HEK293 (cell line): ENCODE data around the gene ATP8A2.

Experiments
- CTCF ChIA-PET: fragments of 350-600 bp; formaldehyde crosslinking; extraction: SDS; loops from one replicate; lab custom pipeline; 2021; ENCODE audit warnings: antibody characterized with exemption; lab: Yijun Ruan, JAX
- POLR2A ChIA-PET: fragments of 300-600 bp; formaldehyde crosslinking; extraction: SDS; loops from one replicate; lab custom pipeline; 2020; ENCODE audit warnings: antibody characterized with exemption, inconsistent platforms; lab: Yijun Ruan, JAX
- H3K27ac ChIP-seq: fragments of 200-500 bp; sonication (Bioruptor generic); 2 replicates; pipeline ENCODE4 v1.5.1; 2014; ENCODE audit warnings: low read depth, low read length, control low read depth, inconsistent platforms; ENCODE audit errors: extremely low read depth
- H3K36me3 ChIP-seq, 2 experiments: fragments of 200-500 bp in 1 of 2; sonication (Bioruptor generic) in 1 of 2; 1 replicate in 1 of 2; 2 replicates in 1 of 2; pipeline ENCODE4 v1.5.1; 2014 to 2017; ENCODE audit warnings: inconsistent platforms in 2 of 2, low read length in 2 of 2; ENCODE audit not compliant: control insufficient read depth in 2 of 2, insufficient read depth in 1 of 2
- H3K4me1 ChIP-seq: fragments of 200-500 bp; sonication (Bioruptor generic); 2 replicates; pipeline ENCODE4 v1.5.1; 2014; ENCODE audit warnings: mild to moderate bottlenecking, low read length, inconsistent platforms; ENCODE audit not compliant: control insufficient read depth, insufficient read depth
- H3K4me3 ChIP-seq: 2 replicates; pipeline ENCODE4 v1.5.1; 2011; ENCODE audit warnings: low read depth, mild to moderate bottlenecking, control low read depth, low read length, moderate library complexity
- H3K9me3 ChIP-seq: fragments of 200-500 bp; sonication (Bioruptor generic); 2 replicates; pipeline ENCODE4 v1.5.1; 2014; ENCODE audit warnings: low read depth, low read length, inconsistent platforms; ENCODE audit not compliant: control insufficient read depth, insufficient read depth
- BCL11A ChIP-seq: fragments of 450-650 bp; formaldehyde crosslinking; IDR thresholded peaks from 2 replicates; pipeline ENCODE4 v1.5.1; 2016; ENCODE audit warnings: low read depth, missing biosample characterization, missing genetic modification characterization
- PRDM2 ChIP-seq: fragments of 450-650 bp; formaldehyde crosslinking; IDR thresholded peaks from 2 replicates; pipeline ENCODE4 v1.5.1; 2016; ENCODE audit warnings: missing biosample characterization, missing genetic modification characterization, borderline replicate concordance
- ZIC2 ChIP-seq: fragments of 450-650 bp; formaldehyde crosslinking; IDR thresholded peaks from 2 replicates; pipeline ENCODE4 v1.5.1; 2016; ENCODE audit warnings: missing biosample characterization, missing genetic modification characterization
- ZNF302 ChIP-seq: fragments of 450-650 bp; formaldehyde crosslinking; IDR thresholded peaks from 2 replicates; pipeline ENCODE4 v1.5.1; 2016; ENCODE audit warnings: missing biosample characterization, missing genetic modification characterization, low read depth
- ZNF521 ChIP-seq: fragments of 450-650 bp; formaldehyde crosslinking; IDR thresholded peaks from 2 replicates; pipeline ENCODE4 v1.5.1; 2017; ENCODE audit warnings: missing biosample characterization, mild to moderate bottlenecking, missing genetic modification characterization
- ZNF530 ChIP-seq: fragments of 450-650 bp; formaldehyde crosslinking; IDR thresholded peaks from 2 replicates; pipeline ENCODE4 v1.5.1; 2016; ENCODE audit warnings: low read depth, missing biosample characterization, missing genetic modification characterization
- ZNF580 ChIP-seq: fragments of 450-650 bp; formaldehyde crosslinking; IDR thresholded peaks from 2 replicates; pipeline ENCODE4 v1.5.1; 2016; ENCODE audit warnings: missing biosample characterization, missing genetic modification characterization
- ZNF623 ChIP-seq: fragments of 450-650 bp; formaldehyde crosslinking; IDR thresholded peaks from 2 replicates; pipeline ENCODE4 v1.5.1; 2016; ENCODE audit warnings: missing biosample characterization, missing genetic modification characterization
- TF ChIP-seq, protein P1 (sequence below): fragments of 450-650 bp; formaldehyde crosslinking; IDR thresholded peaks from 2 replicates; pipeline ENCODE4 v1.5.1; 2016; ENCODE audit warnings: missing biosample characterization, missing genetic modification characterization
- TF ChIP-seq, protein P2 (sequence below): fragments of 450-650 bp; formaldehyde crosslinking; IDR thresholded peaks from 2 replicates; pipeline ENCODE4 v1.5.1; 2016; ENCODE audit warnings: missing biosample characterization, missing genetic modification characterization, low read depth
- TF ChIP-seq, protein P3 (sequence below): fragments of 450-650 bp; formaldehyde crosslinking; IDR thresholded peaks from 2 replicates; pipeline ENCODE4 v1.5.1; 2016; ENCODE audit warnings: missing biosample characterization, missing genetic modification characterization

ATP8A2 gene

GRCh38 chr13:25578526-25578925 lies 206.8 kb downstream of the ATP8A2 start (continued):
- TF ChIP-seq PRDM2 (tag by site-specific recombination), result no peak
- no peak for TF ChIP-seq ZNF530 (tag by site-specific recombination)

GRCh38 chr13:25579221-25579620 lies 207.4 kb downstream of the ATP8A2 start:
- ChIA-PET CTCF (no interaction called here), POLR2A (no interaction called here)
- no peak overlapping the region for H3K27ac ChIP-seq
- no peaks in the 10 kb centered on the region for H3K9me3 ChIP-seq
- TF ChIP-seq ZNF580 (tag by site-specific recombination) (no peak), ZNF521 (tag by site-specific recombination) (no peak)
- no peak overlapping the region for H3K4me3 ChIP-seq
- no peaks in the 10 kb centered on the region for H3K4me1 ChIP-seq
- H3K36me3 ChIP-seq, result no peaks in the 10 kb centered on the region

GRCh38 chr13:25581351-25581750 lies 209.6 kb downstream of the ATP8A2 start:
- Histone ChIP-seq H3K27ac (no peak overlapping the region), H3K36me3 (no peaks in the 10 kb centered on the region), H3K4me1 (peaks cover 4% of the 10 kb centered on the region; the same call in 1 of the 2 replicates), H3K4me3 (no peak overlapping the region), H3K9me3 (no peaks in the 10 kb centered on the region)
- CTCF ChIA-PET, result no interaction called here
- POLR2A ChIA-PET, result no interaction called here
- TF ChIP-seq, protein P1, sequence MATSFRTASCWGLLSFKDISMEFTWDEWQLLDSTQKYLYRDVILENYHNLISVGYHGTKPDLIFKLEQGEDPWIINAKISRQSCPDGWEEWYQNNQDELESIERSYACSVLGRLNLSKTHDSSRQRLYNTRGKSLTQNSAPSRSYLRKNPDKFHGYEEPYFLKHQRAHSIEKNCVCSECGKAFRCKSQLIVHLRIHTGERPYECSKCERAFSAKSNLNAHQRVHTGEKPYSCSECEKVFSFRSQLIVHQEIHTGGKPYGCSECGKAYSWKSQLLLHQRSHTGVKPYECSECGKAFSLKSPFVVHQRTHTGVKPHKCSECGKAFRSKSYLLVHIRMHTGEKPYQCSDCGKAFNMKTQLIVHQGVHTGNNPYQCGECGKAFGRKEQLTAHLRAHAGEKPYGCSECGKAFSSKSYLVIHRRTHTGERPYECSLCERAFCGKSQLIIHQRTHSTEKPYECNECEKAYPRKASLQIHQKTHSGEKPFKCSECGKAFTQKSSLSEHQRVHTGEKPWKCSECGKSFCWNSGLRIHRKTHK (tag by site-specific recombination), result no peak
- TF ChIP-seq, protein P2, sequence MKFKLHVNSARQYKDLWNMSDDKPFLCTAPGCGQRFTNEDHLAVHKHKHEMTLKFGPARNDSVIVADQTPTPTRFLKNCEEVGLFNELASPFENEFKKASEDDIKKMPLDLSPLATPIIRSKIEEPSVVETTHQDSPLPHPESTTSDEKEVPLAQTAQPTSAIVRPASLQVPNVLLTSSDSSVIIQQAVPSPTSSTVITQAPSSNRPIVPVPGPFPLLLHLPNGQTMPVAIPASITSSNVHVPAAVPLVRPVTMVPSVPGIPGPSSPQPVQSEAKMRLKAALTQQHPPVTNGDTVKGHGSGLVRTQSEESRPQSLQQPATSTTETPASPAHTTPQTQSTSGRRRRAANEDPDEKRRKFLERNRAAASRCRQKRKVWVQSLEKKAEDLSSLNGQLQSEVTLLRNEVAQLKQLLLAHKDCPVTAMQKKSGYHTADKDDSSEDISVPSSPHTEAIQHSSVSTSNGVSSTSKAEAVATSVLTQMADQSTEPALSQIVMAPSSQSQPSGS (tag by site-specific recombination), result no peak
- TF ChIP-seq BCL11A (tag by site-specific recombination), result no peak
- TF ChIP-seq, protein P3, sequence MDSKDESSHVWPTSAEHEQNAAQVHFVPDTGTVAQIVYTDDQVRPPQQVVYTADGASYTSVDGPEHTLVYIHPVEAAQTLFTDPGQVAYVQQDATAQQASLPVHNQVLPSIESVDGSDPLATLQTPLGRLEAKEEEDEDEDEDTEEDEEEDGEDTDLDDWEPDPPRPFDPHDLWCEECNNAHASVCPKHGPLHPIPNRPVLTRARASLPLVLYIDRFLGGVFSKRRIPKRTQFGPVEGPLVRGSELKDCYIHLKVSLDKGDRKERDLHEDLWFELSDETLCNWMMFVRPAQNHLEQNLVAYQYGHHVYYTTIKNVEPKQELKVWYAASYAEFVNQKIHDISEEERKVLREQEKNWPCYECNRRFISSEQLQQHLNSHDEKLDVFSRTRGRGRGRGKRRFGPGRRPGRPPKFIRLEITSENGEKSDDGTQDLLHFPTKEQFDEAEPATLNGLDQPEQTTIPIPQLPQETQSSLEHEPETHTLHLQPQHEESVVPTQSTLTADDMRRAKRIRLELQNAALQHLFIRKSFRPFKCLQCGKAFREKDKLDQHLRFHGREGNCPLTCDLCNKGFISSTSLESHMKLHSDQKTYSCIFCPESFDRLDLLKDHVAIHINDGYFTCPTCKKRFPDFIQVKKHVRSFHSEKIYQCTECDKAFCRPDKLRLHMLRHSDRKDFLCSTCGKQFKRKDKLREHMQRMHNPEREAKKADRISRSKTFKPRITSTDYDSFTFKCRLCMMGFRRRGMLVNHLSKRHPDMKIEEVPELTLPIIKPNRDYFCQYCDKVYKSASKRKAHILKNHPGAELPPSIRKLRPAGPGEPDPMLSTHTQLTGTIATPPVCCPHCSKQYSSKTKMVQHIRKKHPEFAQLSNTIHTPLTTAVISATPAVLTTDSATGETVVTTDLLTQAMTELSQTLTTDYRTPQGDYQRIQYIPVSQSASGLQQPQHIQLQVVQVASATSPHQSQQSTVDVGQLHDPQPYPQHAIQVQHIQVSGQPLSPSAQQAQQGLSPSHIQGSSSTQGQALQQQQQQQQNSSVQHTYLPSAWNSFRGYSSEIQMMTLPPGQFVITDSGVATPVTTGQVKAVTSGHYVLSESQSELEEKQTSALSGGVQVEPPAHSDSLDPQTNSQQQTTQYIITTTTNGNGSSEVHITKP (tag by site-specific recombination), result no peak
- TF ChIP-seq ZIC2 (tag by site-specific recombination), result no peak
- no peak for TF ChIP-seq ZNF623 (tag by site-specific recombination)
- no peak for TF ChIP-seq ZNF302 (tag by site-specific recombination)
